GM23248 (cell line): ENCODE results near the gene GPATCH1.

Source experiments
- EZH2 ChIP-seq: fragments of 200-600 bp; sonication (generic); IDR thresholded peaks from 2 replicates; pipeline ENCODE4 v1.6.1; 2018; ENCODE audit warnings: antibody characterized with exemption, mild to moderate bottlenecking; ENCODE audit not compliant: insufficient read depth, poor library complexity, severe bottlenecking
- EZH2phosphoT487 ChIP-seq: fragments of 200-600 bp; sonication (generic); IDR thresholded peaks from 2 replicates; pipeline ENCODE4 v1.6.1; 2018; ENCODE audit warnings: antibody characterized with exemption, moderate library complexity, mild to moderate bottlenecking, low read depth; ENCODE audit not compliant: insufficient read depth

GRCh38 chr19:33111587-33111986 is 30.6 kb downstream of the GPATCH1 start:
- no peak for TF ChIP-seq EZH2
- TF ChIP-seq EZH2phosphoT487, result no peak
